HUDEP-2 (cell line): ENCODE data around the gene MET.
"Not testable (repeated sequence)": the region's sequence is repeated elsewhere in the genome, so short reads cannot be mapped to it uniquely, and the experiment has no call there.

ENCODE experiments used
- DNase-seq, 76 experiments: peaks; one replicate each; lab custom pipeline; 2025; ENCODE audit not compliant: unreplicated experiment in 76 of 76; lab: John Stamatoyannopoulos, UW

Gene MET

DNA sequence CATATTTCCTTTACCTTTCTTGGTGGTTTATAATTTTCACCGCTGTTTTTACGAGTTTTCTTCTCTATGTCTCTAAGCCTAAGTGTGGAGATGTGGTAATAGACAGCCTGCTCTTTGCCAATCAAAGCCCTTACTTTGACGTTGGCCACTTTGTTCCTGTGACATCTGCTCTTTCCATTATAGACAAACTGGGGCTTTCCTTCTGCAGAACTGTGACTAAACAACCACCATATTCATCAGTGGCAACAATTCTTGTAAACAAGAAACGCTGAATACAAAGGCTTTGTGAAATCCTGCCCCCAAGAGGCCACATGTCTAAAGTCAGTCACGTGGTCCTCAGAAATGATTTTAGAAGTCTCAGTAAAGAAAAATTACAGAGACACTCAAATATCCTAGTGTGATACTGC is 130.8 kb downstream of the MET start:
- DNase-seq: peak in 12 of 76 experiments; percentile 1 to 29 (median 12)

DNA sequence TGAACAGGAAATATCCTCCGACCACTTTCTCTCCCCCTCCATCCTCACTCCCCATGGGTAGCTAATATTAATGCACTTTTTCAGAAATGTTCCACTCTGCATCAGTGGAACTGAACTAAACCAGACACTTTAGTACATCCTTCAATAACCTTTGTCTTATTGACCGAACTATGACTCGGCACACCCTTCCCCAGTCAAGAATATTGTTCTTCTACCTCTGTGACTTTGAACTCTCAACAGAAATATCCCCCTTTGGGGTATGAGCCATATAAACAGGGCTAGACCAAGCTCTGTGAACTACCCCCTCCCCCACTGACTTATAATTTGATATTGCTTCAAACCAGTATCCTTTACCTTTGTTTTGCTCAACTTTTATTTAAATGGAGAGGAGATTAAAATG is 132.5 kb downstream of the MET start:
- no peak for DNase-seq

DNA sequence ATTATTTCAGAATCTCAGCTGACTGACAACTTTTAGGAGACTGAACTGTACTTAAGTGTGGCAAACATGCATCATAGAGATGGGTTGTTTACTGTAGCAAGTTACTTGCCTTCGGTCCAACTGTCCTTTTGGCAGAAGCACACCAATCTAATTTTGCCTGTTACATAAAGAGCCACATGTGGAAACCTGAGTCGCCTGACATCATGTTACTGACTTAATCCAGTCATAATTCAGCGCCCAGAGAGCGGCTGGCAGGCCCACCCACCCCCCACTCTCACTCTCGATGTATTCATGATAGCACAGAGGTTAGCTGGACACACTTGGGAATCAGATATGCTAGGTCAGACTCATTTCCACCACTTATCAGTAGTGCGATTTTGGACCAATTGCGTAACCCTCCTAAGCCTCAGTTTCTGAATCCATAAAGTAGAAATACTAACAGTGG is 133.1 kb downstream of the MET start:
- DNase-seq: no peak

DNA sequence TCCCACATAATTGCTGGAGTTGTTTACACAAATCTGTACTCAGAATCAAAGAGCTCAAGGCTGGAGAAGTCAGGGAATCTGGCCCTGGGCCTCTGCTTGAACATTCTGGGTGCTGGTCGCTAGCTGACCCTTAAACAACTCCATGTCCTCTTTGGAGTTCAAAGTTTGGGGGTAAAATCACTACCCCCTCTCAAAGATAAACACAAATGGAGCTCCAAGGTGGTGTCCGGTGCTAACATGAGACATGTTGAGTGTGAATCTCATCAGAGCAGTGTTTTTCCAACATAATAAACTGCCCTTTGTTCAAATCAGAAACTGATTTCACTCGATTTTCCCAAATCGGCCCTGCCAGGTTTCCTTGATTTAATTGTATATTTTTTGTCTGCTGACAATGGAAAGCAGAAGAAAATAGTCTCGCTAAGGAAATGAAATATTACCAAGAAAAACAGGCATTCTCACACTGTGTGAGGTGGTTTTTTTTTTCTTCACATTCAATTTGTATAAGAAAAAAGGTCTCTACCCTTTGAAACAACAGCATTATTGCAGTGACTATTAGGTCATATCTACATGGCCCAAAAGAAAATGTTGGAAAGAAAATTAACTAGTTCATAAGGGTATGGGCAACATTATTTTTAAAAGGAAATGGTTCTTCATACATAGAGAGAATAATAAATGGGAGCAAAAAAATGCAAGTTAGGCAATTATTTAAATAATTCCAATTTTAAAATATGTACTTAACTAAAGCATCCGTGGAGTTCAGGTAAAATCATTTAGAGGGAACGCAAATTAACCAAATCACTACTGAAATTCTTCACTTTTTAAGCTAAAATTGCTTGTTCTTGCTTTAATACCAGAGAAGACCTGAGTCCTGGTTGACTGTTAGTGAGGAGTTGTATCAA is 134.3 kb downstream of the MET start:
- no peak for DNase-seq

DNA sequence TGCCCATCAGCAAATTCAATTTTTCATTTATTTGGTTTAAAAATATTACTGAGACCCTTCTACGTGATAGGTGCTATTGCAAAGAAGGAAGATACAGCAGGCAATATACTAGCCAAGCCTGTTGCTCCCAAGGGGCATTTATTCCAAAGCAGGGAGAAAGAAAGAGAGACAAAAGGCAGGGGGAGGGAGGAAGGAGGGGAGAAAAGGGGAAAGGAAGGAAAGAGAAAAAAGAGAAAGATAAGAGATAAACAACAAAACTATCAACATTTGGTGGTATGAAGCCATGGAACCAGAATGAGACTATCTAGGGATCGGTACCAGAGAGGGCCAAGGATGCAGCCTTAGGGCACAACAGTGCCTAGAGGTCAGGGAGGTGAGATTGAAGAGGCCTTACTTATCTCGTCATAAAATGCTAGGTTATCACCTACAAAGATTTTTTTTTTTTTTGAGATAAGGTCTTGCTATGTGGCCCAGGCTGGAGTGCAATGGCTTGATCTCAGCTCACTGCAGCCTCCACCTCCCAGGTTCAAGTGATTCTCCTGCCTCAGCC is 135.1 kb downstream of the MET start:
- no peak for DNase-seq

DNA sequence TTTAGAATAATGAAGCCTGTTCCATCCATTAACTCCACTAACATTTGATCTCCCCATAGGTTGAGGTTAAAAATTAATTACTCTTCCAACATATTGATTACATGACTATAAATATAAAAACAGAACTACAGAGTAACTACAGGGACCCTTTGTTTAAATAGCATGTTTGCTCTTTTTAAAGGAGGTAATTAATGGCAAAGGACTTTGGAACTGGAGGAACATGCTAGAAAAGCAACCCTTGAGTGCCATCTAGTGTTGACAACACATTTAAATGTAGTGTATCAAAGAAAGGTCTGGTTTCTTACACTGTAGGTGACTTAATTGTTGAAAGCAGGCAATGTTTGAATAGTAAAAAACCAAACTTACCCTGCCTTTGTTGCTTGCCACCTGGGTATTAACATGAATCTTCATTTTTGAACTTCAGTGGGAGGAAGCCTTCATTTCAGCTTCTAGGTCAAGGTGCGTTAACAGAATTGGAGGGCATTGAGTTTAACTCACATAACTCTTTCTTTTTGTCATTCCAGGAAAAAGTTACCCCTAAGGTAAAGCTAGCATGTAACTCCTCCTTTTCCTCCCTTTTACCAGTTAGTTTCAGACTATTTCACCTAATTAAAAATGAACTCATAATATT is 137.8 kb downstream of the MET start:
- peak in 28 of 76 experiments; percentile 3 to 52 (median 28) for DNase-seq

DNA sequence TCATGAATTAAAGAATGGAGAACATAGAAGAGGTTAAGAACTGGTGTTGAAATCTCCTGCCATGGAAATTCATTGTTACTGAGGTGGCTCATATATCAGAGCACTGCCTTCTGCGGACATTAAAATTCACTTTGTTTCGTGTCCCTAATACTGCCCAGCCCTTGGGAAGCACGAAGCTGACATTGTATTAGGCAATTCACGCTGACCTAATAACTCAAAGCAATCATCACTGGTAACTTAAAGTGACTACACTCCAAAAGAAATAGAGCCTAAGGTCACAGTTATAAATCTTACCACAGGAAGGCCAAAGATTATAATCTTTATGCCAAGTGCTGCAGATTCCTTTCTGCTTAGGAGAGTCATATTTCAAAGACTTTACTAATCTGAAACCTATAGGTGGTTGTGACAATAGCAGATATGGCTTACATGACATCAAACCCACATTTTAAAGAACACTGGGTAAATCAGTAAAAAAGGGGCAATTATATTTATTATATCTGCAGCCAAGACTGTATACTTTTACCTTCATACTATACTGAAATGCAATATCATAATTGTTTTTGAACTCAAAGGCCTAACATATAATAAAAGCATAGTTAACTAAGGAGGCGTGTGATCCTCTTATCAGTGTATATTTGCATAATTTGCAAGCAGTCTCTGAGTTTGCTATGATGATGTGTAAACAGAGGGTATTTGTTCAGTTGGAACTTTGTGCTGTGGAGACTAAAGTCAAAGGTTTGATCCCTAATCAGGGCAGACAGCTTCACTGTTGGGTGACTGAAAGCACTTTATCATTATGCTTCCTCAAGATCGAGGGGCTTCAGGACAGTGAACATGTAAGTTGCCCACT is 138.5 kb downstream of the MET start:
- DNase-seq: no peak

DNA sequence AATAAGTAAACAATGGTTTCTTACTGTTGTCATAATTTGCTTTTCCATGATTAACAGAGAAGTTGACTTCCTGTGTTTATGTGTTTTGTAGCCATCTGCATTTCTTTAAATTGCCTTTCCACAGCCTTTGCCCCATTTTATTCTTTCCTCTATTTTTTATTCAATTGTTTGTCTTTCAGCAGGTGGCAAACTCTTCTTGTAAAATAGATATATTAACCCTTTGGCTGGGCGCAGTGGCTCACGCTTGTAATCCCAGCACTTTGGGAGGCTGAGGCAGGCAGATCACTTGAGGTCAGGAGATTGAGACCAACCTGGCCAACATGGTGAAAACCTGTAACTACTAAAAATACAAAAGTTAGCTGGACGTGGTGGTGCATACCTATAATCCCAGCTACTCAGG is 139.8 kb downstream of the MET start:
- DNase-seq: no peak

DNA sequence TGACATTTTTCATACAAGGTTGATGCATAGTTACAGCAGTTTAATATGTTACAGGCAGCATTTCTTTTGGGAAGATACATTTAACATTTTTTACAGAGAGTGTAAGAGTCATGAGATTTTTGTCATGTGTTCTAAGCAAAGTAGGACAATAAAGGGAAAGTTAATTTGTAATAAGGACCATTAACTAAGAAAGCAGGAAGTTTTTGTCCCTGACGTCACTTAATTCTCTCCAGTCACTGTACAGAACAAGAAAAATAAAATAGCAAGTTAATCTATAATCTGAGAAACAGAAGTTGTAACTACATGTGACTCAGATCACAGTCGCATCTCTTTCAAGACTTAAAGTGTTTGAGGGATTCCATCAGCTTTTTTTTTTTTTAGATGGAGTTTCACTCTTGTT is 140.9 kb downstream of the MET start:
- DNase-seq: no peak

DNA sequence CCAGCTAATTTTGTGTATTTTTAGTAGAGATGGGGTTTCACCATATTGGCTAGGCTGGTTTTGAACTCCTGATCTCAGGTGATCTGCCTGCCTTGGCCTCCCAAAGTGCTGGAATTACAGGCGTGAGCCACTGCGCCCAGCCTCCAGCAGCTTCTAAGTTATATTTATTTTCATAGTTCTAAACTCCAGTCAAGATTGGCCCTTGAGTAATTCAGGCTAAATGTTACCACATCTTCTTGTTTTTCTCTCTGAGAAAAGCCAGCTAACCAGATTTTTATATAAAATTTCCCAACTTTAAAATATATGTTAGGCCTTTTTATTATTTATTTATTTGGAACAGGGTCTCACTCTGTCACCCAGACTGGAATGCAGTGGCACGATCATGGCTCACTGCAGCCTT is 141.4 kb downstream of the MET start:
- not testable (repeated sequence) for DNase-seq

DNA sequence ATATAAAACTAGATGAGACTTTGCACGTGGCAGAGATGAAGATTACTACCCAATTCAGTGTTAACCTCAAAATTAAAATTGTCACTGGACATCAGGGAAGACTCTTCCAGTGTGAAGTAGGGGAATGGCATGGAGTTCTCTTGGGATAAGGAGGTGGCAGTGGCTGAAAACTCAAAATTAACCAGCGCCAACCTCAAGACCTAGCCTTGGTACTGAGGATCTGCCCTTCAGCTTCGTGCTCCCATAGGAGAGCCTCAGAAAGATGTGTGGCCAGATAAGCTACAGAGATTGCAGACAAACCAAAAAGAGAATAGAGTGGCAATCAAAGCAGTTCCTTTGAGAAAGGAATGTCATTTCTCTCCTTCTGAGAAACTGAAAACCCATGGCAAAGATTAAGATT is 143.0 kb downstream of the MET start:
- DNase-seq: no peak

DNA sequence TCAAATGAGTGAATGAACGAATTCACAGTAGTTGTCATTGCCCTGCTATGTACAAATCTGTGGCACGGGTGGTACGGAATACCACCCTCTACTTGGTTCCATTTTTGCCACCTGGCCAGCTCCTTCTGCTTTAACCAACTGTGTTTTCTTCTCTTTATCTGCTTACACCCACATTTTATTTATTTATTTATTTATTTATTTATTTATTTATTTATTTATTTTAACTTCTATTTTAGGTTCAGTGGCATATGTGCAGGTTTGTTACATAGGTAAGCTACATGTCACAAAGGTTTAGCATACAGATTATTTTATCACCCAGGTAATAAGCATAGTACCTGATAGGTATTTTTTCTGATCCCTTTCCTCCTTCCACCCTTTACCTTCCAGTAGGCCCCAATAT is 148.2 kb downstream of the MET start:
- DNase-seq: no peak

DNA sequence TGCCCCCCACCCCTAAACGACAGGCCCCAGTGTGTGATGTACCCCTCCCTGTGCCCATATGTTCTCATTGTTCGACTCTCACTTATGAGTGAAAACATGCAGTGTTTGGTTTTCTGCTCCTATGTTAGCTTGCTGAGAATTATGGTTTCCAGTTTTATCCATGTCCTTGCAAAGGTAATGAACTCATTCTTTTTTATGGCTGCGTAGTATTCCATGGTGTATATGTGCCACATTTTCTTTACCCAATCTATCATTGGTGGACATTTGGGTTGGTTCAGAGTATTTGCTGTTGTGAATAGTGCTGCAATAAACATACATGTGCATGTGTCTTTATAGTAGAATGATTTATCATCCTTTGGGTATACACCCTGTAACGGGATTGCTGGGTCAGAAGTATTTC is 149.7 kb downstream of the MET start:
- not testable (repeated sequence) for DNase-seq

DNA sequence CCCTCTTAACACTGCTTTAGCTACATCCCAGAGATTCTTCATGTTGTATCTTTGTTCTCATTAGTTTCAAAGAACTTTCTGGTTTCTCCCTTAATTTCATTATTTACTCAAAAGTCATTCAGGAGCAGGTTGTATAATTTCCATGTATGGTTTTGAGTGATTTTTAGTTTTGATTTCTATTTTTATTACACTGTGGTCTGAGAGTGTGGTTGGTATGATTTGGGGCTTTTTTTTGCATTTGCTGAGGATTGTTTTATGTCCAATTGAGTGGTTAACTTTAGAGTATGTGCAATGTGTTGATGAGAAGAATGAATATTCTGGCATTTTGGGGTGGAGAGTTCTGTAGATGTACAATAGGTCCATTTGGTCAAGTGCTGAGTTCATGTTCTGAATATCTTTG is 152.5 kb downstream of the MET start:
- no peak for DNase-seq

DNA sequence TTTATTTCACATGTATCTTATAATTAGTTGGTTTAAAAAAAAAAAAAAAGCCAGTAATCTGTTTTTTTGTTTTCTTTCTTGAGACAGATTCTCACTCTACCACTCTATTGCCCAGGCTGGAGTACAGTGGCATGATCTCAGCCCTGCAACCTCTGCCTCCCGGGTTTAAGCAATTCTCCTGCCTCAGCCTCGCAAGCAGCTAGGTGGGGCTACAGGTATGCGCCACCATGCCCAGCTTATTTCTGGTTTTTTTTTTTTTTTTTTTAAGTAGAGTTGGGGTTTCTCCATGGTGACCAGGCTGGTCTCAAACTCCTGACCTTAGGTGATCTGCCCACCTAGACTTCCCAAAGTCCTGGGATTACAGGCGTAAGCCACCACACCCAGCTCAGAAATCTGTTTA is 156.3 kb downstream of the MET start:
- no peak for DNase-seq

DNA sequence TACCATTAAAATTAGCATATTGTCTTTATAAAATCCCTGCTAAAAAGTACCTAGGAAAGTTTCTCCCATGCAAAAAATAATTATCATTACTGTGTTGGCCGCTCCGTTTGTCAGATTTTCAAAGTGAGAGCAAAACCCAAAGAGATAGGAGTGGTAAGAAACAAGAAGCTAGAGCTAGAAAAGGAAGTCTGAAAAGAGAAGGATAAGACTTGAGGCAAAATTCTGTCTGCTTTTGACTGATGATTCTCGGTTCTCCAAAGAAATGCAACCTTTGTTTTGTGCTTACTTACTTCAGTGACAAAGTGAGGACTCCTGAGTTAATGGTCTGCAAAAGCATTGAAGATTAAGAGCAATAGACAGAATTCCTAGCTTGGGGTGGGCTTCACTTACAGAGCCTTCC is 157.0 kb downstream of the MET start:
- no peak for DNase-seq

DNA sequence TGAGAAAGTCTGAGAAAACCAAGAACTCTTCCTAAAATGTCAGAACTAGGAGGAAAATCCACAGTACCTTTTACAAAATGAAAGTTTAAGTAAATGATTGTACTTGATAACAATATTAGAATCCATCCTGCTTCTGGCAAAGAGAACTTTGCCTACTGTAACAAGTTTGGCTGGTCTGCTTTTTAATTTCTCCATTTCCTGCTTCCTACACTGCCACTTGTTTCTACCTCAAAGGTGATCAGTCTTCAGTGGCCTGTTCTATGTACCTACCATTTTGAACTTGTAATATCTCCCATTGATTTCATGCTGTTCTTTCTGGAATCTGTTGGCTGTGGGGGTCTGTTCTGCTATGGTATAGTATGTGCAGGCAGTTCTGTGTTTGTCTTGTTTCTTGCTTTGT is 157.5 kb downstream of the MET start:
- no peak for DNase-seq

DNA sequence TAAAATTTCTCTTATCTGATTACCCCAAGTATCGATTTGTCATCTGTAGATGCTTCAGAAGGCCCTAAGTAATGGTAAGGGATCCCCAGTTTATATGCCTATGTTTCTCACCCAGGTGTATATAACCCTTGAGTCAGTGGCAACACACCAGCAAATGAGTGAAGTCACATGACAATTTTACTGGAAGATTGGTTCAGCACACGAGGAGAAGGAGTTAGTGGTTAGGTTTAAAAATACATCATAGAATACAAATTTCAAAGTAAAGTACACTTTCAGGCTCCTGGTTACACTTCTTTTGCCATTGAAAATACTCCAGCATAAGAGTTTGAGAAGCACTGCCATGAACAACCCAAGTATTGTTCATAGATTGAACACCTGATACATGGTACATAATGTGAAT is 160.7 kb downstream of the MET start:
- DNase-seq: no peak

DNA sequence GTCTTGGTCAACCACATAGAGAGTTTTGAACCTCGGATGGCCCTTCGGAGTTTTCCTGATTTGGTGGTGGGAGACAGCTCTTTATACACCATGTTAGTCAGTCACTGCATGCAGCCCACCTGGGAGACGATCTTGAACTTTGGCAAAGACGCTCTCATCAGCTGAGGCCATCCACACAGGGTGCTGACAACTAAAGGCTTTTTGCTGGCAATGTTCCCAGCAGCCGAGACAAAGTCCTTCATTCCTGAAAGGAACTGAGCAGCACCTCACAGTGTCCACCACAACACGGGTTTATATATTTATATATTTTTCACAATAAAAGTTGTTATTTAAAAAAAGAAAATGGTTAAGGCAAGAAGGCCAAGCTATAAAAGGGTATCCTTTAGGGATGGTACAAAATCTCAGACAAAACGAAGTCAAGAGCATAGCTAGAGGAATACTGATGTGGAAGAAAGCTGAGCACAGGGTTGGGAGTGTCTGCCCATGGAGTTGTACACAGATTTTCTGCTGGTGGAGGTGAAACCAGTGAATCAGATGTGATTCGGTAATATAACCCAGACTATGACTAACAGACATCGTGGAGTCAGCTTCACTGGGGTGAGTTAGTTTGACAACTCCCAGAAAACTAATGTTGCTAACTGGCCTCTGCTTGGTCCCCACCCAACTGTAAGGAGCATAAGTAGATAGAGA is 163.0 kb downstream of the MET start:
- no peak for DNase-seq

DNA sequence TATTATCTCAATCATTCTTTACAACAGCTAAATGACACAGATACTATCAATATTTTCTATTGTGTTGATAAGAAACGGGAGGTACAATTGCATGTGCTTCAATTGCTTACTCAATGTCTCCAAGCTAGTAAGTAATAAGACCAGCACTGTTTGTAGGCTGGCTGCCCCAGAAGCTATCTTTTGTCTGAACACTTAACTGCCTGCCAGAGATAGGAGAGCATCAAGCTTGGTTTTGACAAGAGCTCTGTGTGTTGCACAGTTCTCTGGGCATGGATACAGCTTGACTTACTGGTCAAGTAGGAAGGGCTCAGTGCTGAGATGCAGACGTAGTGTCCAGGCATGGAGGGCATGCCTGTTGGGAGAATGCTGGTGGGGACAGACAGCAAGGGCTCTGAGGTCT is 164.1 kb downstream of the MET start:
- DNase-seq: peak in 1 of 76 experiments; percentile 4
